GM23338 (cell line): Measurements from ENCODE around the gene NPAS4. TPM values are rescaled to one million over a fixed set of nuclear protein-coding genes. Genes with fewer than 3 reads are reported as not detected.
"Not testable (repeated sequence)": the region's sequence is repeated elsewhere in the genome, so short reads cannot be mapped to it uniquely, and the experiment has no call there.

Experiments
- ATAC-seq: fragments of 200-7000 bp; cut with Tn5 transposase; 3 replicates; pipeline ENCODE4 v1.9.1; 2020
- DNase-seq: peaks from one replicate; pipeline ENCODE4 v3.0.0-alpha.2; 2015; ENCODE audit warnings: low spot score
- H2AFZ ChIP-seq: fragments of 200-600 bp; sonication (generic); 2 replicates; pipeline ENCODE4 v1.8.0; 2016; ENCODE audit warnings: antibody characterized with exemption, mild to moderate bottlenecking, moderate library complexity
- H3F3A ChIP-seq: fragments of 200-600 bp; sonication (generic); replicated peaks from 2 replicates; pipeline ENCODE4 v1.8.0; 2017; ENCODE audit warnings: antibody characterized with exemption, mixed run types, low read depth
- H3K27ac ChIP-seq: fragments of 200-600 bp; sonication (generic); 2 replicates; pipeline ENCODE4 v1.6.1; 2016; ENCODE audit warnings: low read depth
- H3K27me3 ChIP-seq: fragments of 200-600 bp; sonication (generic); 2 replicates; pipeline ENCODE4 v1.8.0; 2016; ENCODE audit warnings: mild to moderate bottlenecking, mixed run types, moderate library complexity; ENCODE audit not compliant: insufficient read depth
- H3K36me3 ChIP-seq: fragments of 200-600 bp; sonication (generic); 2 replicates; pipeline ENCODE4 v1.8.0; 2016; ENCODE audit warnings: mild to moderate bottlenecking; ENCODE audit not compliant: insufficient read depth
- H3K4me1 ChIP-seq: fragments of 200-600 bp; sonication (generic); 2 replicates; pipeline ENCODE4 v1.8.0; 2016; ENCODE audit warnings: mild to moderate bottlenecking, moderate library complexity; ENCODE audit not compliant: insufficient read depth
- H3K4me2 ChIP-seq: fragments of 200-600 bp; sonication (generic); 2 replicates; pipeline ENCODE4 v1.7.1; 2017; ENCODE audit warnings: mixed run types
- H3K4me3 ChIP-seq: fragments of 200-600 bp; sonication (generic); 2 replicates; pipeline ENCODE4 v1.6.1; 2016; ENCODE audit warnings: mixed run types
- H3K79me2 ChIP-seq: fragments of 200-600 bp; sonication (generic); replicated peaks from 2 replicates; pipeline ENCODE4 v1.8.0; 2017; ENCODE audit warnings: mild to moderate bottlenecking; ENCODE audit not compliant: insufficient read depth
- H3K9me2 ChIP-seq: fragments of 200-600 bp; sonication (generic); 2 replicates; pipeline ENCODE4 v1.8.0; 2017; ENCODE audit not compliant: insufficient read depth
- H4K20me1 ChIP-seq: fragments of 200-600 bp; sonication (generic); replicated peaks from 2 replicates; pipeline ENCODE4 v1.8.0; 2017; ENCODE audit warnings: mild to moderate bottlenecking; ENCODE audit not compliant: insufficient read depth
- H3K27ac Mint-ChIP-seq: 2 replicates; pipeline ENCODE4 v1.8.0; 2020; ENCODE audit warnings: inconsistent platforms, mild to moderate bottlenecking, moderate library complexity, mixed read lengths
- H3K27me3 Mint-ChIP-seq: 3 replicates; pipeline ENCODE4 v1.8.0; 2022; ENCODE audit warnings: low read depth, mild to moderate bottlenecking, moderate library complexity, mixed read lengths, inconsistent platforms; ENCODE audit not compliant: insufficient read depth, poor library complexity
- H3K36me3 Mint-ChIP-seq: 3 replicates; pipeline ENCODE4 v1.8.0; 2021; ENCODE audit warnings: low read depth, mild to moderate bottlenecking, inconsistent platforms, moderate library complexity, mixed read lengths
- H3K4me1 Mint-ChIP-seq: 3 replicates; pipeline ENCODE4 v1.8.0; 2020; ENCODE audit warnings: mild to moderate bottlenecking, inconsistent platforms, mixed read lengths
- H3K4me3 Mint-ChIP-seq: 3 replicates; pipeline ENCODE4 v1.8.0; 2021; ENCODE audit warnings: moderate library complexity, mild to moderate bottlenecking, inconsistent platforms, mixed read lengths
- H3K9me3 Mint-ChIP-seq: 3 replicates; pipeline ENCODE4 v1.8.0; 2020; ENCODE audit warnings: moderate library complexity, mild to moderate bottlenecking, inconsistent platforms, mixed read lengths
- CREB1 ChIP-seq: fragments of 250-450 bp; sonication (Bioruptor Pico); IDR thresholded peaks from 2 replicates; pipeline ENCODE4 v1.5.0; 2020; ENCODE audit warnings: low read depth, mild to moderate bottlenecking, moderate library complexity
- CTCF ChIP-seq, 2 experiments: fragments of 200-600 bp in 1 of 2; sonication (generic) in 1 of 2; conservative IDR thresholded peaks; 2 replicates each; pipeline versions ENCODE4 v1.5.1 to v1.6.1; 2016 to 2017; ENCODE audit warnings: antibody characterized with exemption in 2 of 2, low read depth in 2 of 2, mild to moderate bottlenecking in 2 of 2, moderate library complexity in 1 of 2
- STAT1 ChIP-seq: IDR thresholded peaks from one replicate; pipeline ENCODE4 v1.6.1; 2016; ENCODE audit warnings: antibody characterized with exemption; ENCODE audit not compliant: unreplicated experiment
- ZNF114 ChIP-seq: fragments of 250-450 bp; sonication (Bioruptor Pico); IDR thresholded peaks from 2 replicates; pipeline ENCODE4 v1.5.0; 2020; ENCODE audit warnings: mild to moderate bottlenecking, moderate library complexity
- polyA plus RNA-seq: library from polyadenylated mRNA; unstranded; fragments of >200 nt; fragmentation: Nextera tagmentation; extraction: Ambion mirVana; gene quantifications from 2 replicates; pipeline ENCODE4 v1.2.1, GENCODE V29; 2016
- total RNA-seq: library from RNA; depleted of rRNA; stranded (reverse); fragments of >200 nt; shearing (Covaris generic); gene quantifications from 2 replicates; pipeline ENCODE4 v1.2.3, GENCODE V29; 2014

NPAS4 gene
- total and polyA plus RNA-seq, 2 experiments from 2014 or later = 0.71 to 0.97 TPM

GRCh38 chr11:66373265-66373664 is 47.6 kb upstream of the NPAS4 start:
- H3K79me2 ChIP-seq = peaks cover 23% of the 10 kb centered on the region
- no peak for DNase-seq
- peak overlapping the region; percentile 56; the same call in 1 of the 2 replicates for H2AFZ ChIP-seq
- H3K27me3 ChIP-seq = no peaks in the 10 kb centered on the region
- H3K4me1 Mint-ChIP-seq = peaks cover 26% of the 10 kb centered on the region
- peak overlapping the region; percentile 82 for H3K4me2 ChIP-seq
- peaks cover 25% of the 10 kb centered on the region for H3K36me3 Mint-ChIP-seq
- H4K20me1 ChIP-seq = peaks cover 5% of the 10 kb centered on the region; the same call in 1 of the 2 replicates
- no peak overlapping the region for H3K4me3 ChIP-seq
- H3F3A ChIP-seq = peaks cover 23% of the 10 kb centered on the region
- H3K36me3 ChIP-seq = peaks cover 6% of the 10 kb centered on the region; the same call in 1 of the 2 replicates
- peaks cover 15% of the 10 kb centered on the region for H3K27me3 Mint-ChIP-seq
- no peaks in the 10 kb centered on the region for H3K9me2 ChIP-seq
- H3K27ac Mint-ChIP-seq = no peak overlapping the region; the same call in 1 of the 2 replicates
- H3K27ac ChIP-seq = no peak overlapping the region
- no peak for TF ChIP-seq STAT1
- no peak for TF ChIP-seq CREB1 (CRISPR knock-in tag)
- no peak for TF ChIP-seq ZNF114 (CRISPR knock-in tag)
- H3K4me1 ChIP-seq = peaks cover 21% of the 10 kb centered on the region
- ATAC-seq = no peak
- no peaks in the 10 kb centered on the region; the same call in 2 of the 3 replicates for H3K9me3 Mint-ChIP-seq
- peak overlapping the region; percentile 9; the same call in 1 of the 3 replicates for H3K4me3 Mint-ChIP-seq

- H3K9me2 ChIP-seq, H3K36me3 ChIP-seq, H3K4me2 ChIP-seq, H2AFZ ChIP-seq, DNase-seq, H3K27me3 ChIP-seq, ATAC-seq, H3K27ac ChIP-seq, H3K9me3 Mint-ChIP-seq, H3K4me3 ChIP-seq, H4K20me1 ChIP-seq, H3K27ac Mint-ChIP-seq, H3K4me3 Mint-ChIP-seq: not testable (repeated sequence)
- peaks cover 19% of the 10 kb centered on the region for H3K79me2 ChIP-seq
- H3K4me1 ChIP-seq = peaks cover 21% of the 10 kb centered on the region
- Mint-ChIP-seq H3K27me3 (peaks cover 13% of the 10 kb centered on the region), H3K4me1 (peaks cover 25% of the 10 kb centered on the region), H3K36me3 (peaks cover 19% of the 10 kb centered on the region)
- peaks cover 20% of the 10 kb centered on the region; the same call in 1 of the 2 replicates for H3F3A ChIP-seq
These were observed 47.0 kb upstream of the NPAS4 start for GRCh38 chr11:66373690-66374287.

- H3K4me1 ChIP-seq, H4K20me1 ChIP-seq, H3K36me3 ChIP-seq, H3K27ac ChIP-seq, H3K4me3 ChIP-seq, H3K27ac Mint-ChIP-seq, H3K4me2 ChIP-seq, H3K9me3 Mint-ChIP-seq, H3F3A ChIP-seq, H3K27me3 Mint-ChIP-seq, H3K79me2 ChIP-seq, H3K4me1 Mint-ChIP-seq, H3K4me3 Mint-ChIP-seq, H3K9me2 ChIP-seq, H3K36me3 Mint-ChIP-seq, H3K27me3 ChIP-seq: not testable (repeated sequence)
- DNase-seq (peak; percentile 40), ATAC-seq (peak; percentile 67)
- TF ChIP-seq CTCF (conservative IDR thresholded peaks at IDR 0.05; ENCODE audit: low read depth in 2 of 2) = 0 out of 4 replicates have a peak, but pooled peaks of 1 of the 2 experiments have one; percentile 7
- H2AFZ ChIP-seq = peak overlapping the region; percentile 25; the same call in 1 of the 2 replicates
These were observed 40.6 kb upstream of the NPAS4 start for GRCh38 chr11:66380264-66380663.

GRCh38 chr11:66384316-66384715 is 36.5 kb upstream of the NPAS4 start:
- H3K36me3 Mint-ChIP-seq, H3F3A ChIP-seq, H3K27me3 Mint-ChIP-seq, DNase-seq, H3K27ac ChIP-seq, H3K79me2 ChIP-seq, H3K9me2 ChIP-seq, H3K27ac Mint-ChIP-seq, H3K27me3 ChIP-seq, ATAC-seq, H3K36me3 ChIP-seq, H3K4me3 Mint-ChIP-seq, H3K4me2 ChIP-seq, H4K20me1 ChIP-seq, H3K4me1 Mint-ChIP-seq, H3K4me1 ChIP-seq, H3K9me3 Mint-ChIP-seq, H2AFZ ChIP-seq, H3K4me3 ChIP-seq: not testable (repeated sequence)
